ENCODE data around the gene FBXO46. TPM values are rescaled to one million over a fixed set of nuclear protein-coding genes. Genes with fewer than 3 reads are reported as not detected.
"Not testable (repeated sequence)": the region's sequence is repeated elsewhere in the genome, so short reads cannot be mapped to it uniquely, and the experiment has no call there.

Gene FBXO46
- polyA plus RNA-seq, 1 of the 3 experiments (the other 2 are of a cell fraction) = 5.6 TPM

GRCh38 chr19:45729800-45730290, 851 bp downstream of the FBXO46 start (continued):
- TF ChIP-seq TAF1 (IDR thresholded peaks at IDR 0.05; ENCODE audit: borderline replicate concordance, low read depth, low read length) (no peak), RCOR1 (IDR thresholded peaks at IDR 0.05; ENCODE audit: low read length) (no peak), ELF1 (IDR thresholded peaks at IDR 0.05) (no peak), TEAD4 (IDR thresholded peaks at IDR 0.05; ENCODE audit: borderline replicate concordance, insufficient read depth) (no peak), RXRA (IDR thresholded peaks at IDR 0.05; ENCODE audit: borderline replicate concordance, low read depth) (no peak), EZH2phosphoT487 (IDR thresholded peaks at IDR 0.05; ENCODE audit: borderline replicate concordance, low read depth) (no peak)
- TF ChIP-seq, protein P1, sequence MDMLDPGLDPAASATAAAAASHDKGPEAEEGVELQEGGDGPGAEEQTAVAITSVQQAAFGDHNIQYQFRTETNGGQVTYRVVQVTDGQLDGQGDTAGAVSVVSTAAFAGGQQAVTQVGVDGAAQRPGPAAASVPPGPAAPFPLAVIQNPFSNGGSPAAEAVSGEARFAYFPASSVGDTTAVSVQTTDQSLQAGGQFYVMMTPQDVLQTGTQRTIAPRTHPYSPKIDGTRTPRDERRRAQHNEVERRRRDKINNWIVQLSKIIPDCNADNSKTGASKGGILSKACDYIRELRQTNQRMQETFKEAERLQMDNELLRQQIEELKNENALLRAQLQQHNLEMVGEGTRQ (IDR thresholded peaks at IDR 0.05; ENCODE audit: borderline replicate concordance, low read depth, low read length) = no peak
- TF ChIP-seq, protein P2, sequence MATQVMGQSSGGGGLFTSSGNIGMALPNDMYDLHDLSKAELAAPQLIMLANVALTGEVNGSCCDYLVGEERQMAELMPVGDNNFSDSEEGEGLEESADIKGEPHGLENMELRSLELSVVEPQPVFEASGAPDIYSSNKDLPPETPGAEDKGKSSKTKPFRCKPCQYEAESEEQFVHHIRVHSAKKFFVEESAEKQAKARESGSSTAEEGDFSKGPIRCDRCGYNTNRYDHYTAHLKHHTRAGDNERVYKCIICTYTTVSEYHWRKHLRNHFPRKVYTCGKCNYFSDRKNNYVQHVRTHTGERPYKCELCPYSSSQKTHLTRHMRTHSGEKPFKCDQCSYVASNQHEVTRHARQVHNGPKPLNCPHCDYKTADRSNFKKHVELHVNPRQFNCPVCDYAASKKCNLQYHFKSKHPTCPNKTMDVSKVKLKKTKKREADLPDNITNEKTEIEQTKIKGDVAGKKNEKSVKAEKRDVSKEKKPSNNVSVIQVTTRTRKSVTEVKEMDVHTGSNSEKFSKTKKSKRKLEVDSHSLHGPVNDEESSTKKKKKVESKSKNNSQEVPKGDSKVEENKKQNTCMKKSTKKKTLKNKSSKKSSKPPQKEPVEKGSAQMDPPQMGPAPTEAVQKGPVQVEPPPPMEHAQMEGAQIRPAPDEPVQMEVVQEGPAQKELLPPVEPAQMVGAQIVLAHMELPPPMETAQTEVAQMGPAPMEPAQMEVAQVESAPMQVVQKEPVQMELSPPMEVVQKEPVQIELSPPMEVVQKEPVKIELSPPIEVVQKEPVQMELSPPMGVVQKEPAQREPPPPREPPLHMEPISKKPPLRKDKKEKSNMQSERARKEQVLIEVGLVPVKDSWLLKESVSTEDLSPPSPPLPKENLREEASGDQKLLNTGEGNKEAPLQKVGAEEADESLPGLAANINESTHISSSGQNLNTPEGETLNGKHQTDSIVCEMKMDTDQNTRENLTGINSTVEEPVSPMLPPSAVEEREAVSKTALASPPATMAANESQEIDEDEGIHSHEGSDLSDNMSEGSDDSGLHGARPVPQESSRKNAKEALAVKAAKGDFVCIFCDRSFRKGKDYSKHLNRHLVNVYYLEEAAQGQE (IDR thresholded peaks at IDR 0.05; ENCODE audit: low read depth, low read length) = no peak

DNA sequence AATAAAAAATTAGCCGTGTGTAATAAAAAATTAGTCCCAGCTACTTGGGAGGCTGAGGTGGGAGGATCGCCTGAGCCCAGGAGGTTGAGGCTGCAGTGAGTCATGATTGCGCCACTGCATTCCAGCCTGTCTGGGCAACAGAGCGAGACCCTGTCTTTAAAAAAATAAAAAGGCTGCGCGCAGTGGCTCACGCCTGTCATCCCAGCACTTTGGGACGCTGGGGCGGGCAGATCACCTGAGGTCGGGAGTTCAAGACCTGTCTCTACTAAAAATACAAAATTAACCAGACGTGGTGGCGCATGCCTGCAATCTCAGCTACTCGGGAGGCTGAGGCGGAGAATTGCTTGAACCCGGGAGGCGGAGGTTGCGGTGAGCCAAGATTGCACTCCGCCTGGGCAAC, 2.0 kb downstream of the FBXO46 start:
- H3K9ac ChIP-seq; H3K9me3 ChIP-seq; H2AFZ ChIP-seq (ENCODE audit: low read depth); DNase-seq; H3K27ac ChIP-seq (ENCODE audit: low read depth in 2 of 2, low read length in 1 of 2); H4K20me1 ChIP-seq (ENCODE audit: insufficient read depth); CTCF ChIA-PET; H3K4me1 ChIP-seq (ENCODE audit: control insufficient read depth in 1 of 2, insufficient read depth in 2 of 2, low read depth in 1 of 2, low read length in 1 of 2); H3K27me3 ChIP-seq (ENCODE audit: insufficient read depth); H3K9me2 ChIP-seq; H3K4me2 ChIP-seq; POLR2A ChIA-PET; H3K36me3 ChIP-seq (replicated peaks in 1 of 2; ENCODE audit: control insufficient read depth in 1 of 2, insufficient read depth in 2 of 2, low read length in 1 of 2); H3F3A ChIP-seq (replicated peaks; ENCODE audit: insufficient read depth); H3K4me3 ChIP-seq (ENCODE audit: low read depth in 2 of 2, low read length in 1 of 2): not testable (repeated sequence)
- H3K79me2 ChIP-seq (ENCODE audit: insufficient read depth) = peaks cover 73% of the 10 kb centered on the region
- 95% methylated on average over 18 of the region's 18 CpGs for WGBS (ENCODE audit: low lambda C conversion rate)

- H3K4me3 ChIP-seq (ENCODE audit: low read depth in 2 of 2, low read length in 1 of 2); H2AFZ ChIP-seq (ENCODE audit: low read depth); POLR2A ChIA-PET; H4K20me1 ChIP-seq (ENCODE audit: insufficient read depth); H3K9ac ChIP-seq; H3K27ac ChIP-seq (ENCODE audit: low read depth in 2 of 2, low read length in 1 of 2); H3K9me2 ChIP-seq; DNase-seq; H3K27me3 ChIP-seq (ENCODE audit: insufficient read depth); H3K4me1 ChIP-seq (ENCODE audit: control insufficient read depth in 1 of 2, insufficient read depth in 2 of 2, low read depth in 1 of 2, low read length in 1 of 2); H3K4me2 ChIP-seq; H3K9me3 ChIP-seq: not testable (repeated sequence)
- Histone ChIP-seq H3F3A (replicated peaks; ENCODE audit: insufficient read depth) (peaks cover 42% of the 10 kb centered on the region), H3K79me2 (ENCODE audit: insufficient read depth) (peaks cover 85% of the 10 kb centered on the region), H3K36me3 (replicated peaks in 1 of 2; ENCODE audit: control insufficient read depth in 1 of 2, insufficient read depth in 2 of 2, low read length in 1 of 2) (peaks cover 4 to 30% of the 10 kb centered on the region in 2 experiments)
- CTCF ChIA-PET = interaction anchor here (1.9 kb wide), 1 partner anchor 28 kb away, joined by 5 read pairs; the partner anchor contains the start of gene QPCTL
- 98% methylated on average over 11 of the region's 11 CpGs for WGBS (ENCODE audit: low lambda C conversion rate)
Measured at GRCh38 chr19:45720065-45720464, 10.6 kb downstream of the FBXO46 start.
